ENCODE measurements around the gene CD300E. TPM values are rescaled to one million over a fixed set of nuclear protein-coding genes. Genes with fewer than 3 reads are reported as not detected.
"Not testable (repeated sequence)": the region's sequence is repeated elsewhere in the genome, so short reads cannot be mapped to it uniquely, and the experiment has no call there.

The CD300E gene
- total RNA-seq, 1 donor from 2014 or later: not detected

GRCh38 chr17:74599023-74599399, 24.5 kb downstream of the CD300E start:
- DNase-seq (ENCODE audit: low read depth, low spot score): no peak

GRCh38 chr17:74598346-74599022, 25.1 kb downstream of the CD300E start:
- DNase-seq (ENCODE audit: low read depth, low spot score): no peak

GRCh38 chr17:74597069-74597790, 26.3 kb downstream of the CD300E start:
- DNase-seq (ENCODE audit: low read depth, low spot score): no peak

GRCh38 chr17:74595037-74595750, 28.3 kb downstream of the CD300E start:
- no peak for DNase-seq (ENCODE audit: low read depth, low spot score)

- DNase-seq (ENCODE audit: low read depth, low spot score): no peak
Measured at GRCh38 chr17:74592087-74592990, 31.2 kb downstream of the CD300E start, which contains the start of gene CD300LD. CD300LD (minus strand) TSS chr17:74592283; CDS start chr17:74592202, 81 bp downstream.

DNA sequence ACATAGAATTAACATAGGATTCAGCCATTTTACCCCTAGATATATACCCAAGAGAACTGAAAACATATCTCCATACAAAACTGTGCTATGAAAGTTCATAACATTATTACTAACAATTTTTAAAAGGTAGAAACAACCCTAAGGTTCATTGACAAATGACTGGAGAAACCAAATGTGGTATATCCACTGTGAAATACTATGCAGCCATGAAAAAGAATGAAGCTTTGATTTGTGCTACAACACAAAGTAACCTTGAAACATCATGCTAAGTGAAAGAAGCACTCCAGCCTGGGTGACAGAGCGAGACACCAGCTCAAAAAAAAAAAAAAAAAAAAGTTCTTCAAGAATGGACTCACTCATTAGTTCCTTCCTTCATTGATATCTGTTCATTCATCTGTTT, 32.0 kb downstream of the CD300E start:
- no peak for DNase-seq (ENCODE audit: low read depth, low spot score)

DNA sequence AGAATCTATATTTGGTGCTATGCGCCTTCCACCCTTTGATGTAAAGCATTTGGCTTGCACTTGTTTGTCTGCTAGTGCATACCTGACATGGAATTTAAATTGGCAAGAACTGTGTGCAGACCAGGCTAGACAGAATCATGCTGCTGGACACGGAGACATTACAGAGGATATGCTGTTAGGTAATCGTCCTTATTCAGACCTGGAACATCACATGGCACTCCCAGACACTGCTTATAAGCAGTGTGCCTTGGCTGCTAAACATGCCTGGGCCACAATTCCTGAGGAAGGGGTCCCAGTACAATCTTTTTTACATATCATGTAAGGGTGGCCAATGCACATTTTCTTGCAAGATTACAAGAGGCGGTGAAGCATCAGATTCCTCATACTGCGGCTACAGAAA, 37.8 kb downstream of the CD300E start:
- no peak for DNase-seq (ENCODE audit: low read depth, low spot score)

- no peak for DNase-seq (ENCODE audit: low read depth, low spot score)
Measured at GRCh38 chr17:74584292-74585060, 39.1 kb downstream of the CD300E start.

- DNase-seq (ENCODE audit: low read depth, low spot score): no peak
Measured at GRCh38 chr17:74582633-74583032, 40.9 kb downstream of the CD300E start.

GRCh38 chr17:74579900-74580299, 43.6 kb downstream of the CD300E start:
- no peak for DNase-seq (ENCODE audit: low read depth, low spot score)

DNA sequence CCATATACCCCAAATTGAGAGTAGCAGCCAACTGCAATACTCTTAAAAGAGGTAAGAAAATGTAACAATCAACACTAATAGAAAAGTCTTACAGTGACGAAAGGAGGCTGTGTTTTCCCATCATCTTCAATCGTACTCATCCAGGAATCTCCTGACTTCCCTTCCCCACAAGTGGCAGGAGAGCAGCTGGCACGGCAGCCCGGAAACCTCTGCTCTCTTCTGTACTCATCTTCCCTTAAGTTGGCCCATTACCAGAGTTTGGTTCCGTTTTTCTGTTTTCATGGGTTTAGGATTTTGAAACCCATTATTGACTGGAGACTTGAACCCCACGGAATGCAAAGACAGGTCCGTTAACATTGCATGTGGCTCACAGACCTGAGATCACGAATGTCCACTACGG, 44.6 kb downstream of the CD300E start:
- DNase-seq (ENCODE audit: low read depth, low spot score): no peak

GRCh38 chr17:74574489-74575142, 48.9 kb downstream of the CD300E start:
- DNase-seq (ENCODE audit: low read depth, low spot score): no peak

- not testable (repeated sequence) for DNase-seq (ENCODE audit: low read depth, low spot score)
Measured at GRCh38 chr17:74573635-74574034, 49.9 kb downstream of the CD300E start.

- no peak for DNase-seq (ENCODE audit: low read depth, low spot score)
Measured at GRCh38 chr17:74573169-74573568, 50.4 kb downstream of the CD300E start.

DNA sequence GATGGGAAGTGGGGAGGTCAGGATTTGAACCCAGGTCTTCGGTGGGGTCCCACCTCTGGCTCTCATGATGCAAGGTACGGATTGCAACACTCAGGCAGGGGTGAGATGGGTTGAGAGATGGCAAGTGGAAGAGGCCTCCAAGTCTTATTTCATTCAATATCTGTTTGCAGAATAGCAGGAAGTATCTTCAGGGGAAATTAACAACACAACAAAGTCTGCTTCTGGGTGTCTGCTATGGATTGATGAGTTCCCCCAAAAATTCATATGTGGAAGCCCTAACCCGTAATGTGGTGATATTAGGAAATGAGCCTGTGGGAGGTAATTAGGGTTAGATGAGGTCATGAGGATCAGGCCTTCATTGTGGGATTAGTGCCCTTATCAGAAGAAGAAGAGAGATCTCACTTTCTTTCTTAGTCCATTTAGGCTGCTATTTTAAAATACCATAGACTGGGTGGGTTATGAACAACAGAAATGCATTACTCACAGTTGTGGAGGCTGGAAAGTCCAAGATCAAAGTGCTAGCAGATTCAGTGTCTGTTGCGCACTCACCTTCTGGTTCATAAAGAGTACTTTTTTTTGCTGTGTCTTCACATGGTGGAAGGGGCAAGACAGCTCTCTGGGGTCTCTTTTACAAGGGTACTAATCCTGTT, 51.8 kb downstream of the CD300E start:
- no peak for DNase-seq (ENCODE audit: low read depth, low spot score)

DNA sequence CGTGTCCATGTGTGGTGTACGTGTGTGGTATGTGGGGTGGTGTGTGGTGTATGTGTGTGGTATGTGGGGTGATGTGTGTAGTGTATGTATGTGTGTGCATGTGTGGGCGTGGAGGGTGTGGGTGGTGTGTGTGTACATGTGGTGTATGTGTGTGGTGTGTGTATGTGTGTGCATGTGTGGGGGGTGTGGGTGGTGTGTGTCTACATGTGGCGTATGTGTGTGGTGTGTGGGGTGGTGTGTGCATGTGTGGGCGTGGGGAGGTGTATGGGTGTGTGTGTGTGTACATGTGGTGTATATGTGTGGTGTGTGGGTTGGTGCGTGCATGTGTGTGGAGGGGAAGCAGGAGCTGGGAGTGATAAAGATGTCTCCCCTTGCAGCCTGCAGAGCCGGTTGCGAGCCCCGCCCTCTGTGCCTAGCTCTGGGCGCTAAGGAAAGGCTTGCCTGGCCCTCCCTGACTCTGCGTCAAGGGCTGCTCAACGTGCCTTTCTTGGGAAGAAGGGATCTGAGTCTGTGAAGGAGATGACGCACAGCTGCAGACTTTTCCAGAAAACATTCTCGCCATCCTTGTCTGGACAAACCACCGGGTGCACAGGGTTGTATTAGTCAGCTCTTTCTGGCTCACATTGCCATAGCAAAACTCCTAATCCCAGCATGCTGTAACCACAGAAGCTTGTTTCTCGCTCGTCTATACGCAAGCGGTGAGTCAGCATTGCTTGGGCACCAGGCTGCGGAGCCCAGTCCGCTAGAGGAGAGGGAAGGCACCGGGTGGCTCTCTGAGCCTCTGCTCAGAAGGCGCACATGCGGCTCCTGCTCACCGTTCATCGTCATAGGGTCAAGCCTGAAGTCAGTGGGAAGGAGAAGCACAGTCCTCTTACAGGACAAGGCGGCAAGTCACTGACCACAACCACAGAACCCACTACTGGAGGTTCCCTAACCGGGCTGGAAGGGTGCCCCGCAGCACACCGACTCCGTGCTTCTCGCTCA, 54.2 kb downstream of the CD300E start:
- no peak for DNase-seq (ENCODE audit: low read depth, low spot score)

DNA sequence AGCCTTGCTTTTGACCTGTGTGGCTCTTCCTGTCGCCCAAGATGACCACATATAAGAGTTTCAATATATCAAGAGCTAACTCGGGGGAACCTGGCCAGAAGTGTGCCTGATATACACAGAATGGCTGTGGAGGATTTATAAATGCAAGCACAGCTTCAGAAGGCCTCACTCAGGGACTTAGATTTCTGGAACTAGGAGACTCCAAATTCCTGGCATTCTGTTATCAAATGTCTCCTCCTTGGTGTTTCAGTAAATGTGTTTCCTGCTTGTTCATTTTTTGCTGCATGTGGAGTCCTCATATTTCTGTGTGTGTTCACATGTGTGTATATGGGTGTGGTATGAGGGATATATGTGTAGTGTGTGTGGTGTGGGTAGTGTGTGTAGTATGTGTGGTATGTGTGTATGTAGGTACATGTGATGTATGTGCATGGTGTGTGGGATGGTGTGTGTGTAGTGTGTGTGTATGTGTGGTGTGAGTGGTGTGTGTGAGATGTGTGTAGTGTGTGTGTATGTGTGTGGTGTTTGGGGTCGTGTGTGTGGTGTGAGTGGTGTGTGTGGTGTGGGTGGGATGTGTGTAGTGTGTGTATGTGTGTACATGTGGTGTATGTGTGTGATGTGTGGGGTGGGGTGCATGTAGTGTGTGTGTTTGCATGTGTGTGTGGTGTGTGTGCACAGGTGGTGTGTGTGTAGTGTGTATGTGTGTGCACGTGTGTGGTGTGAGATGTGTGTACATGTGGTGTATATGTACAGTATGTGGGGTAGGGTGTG, 55.2 kb downstream of the CD300E start:
- no peak for DNase-seq (ENCODE audit: low read depth, low spot score)

- no peak for DNase-seq (ENCODE audit: low read depth, low spot score)
Measured at GRCh38 chr17:74567397-74567796, 56.1 kb downstream of the CD300E start, which contains the start of gene CD300H. CD300H (minus strand) TSS chr17:74567509.

Measured in pulmonary artery endothelial cell (primary cell).